NCI-H446 treated with DMSO at 0.1 percent for 48 hours (cell line): Measurements from ENCODE around the gene SPATA12.

Source experiments
- DNase-seq: peaks from one replicate; lab custom pipeline; 2025; lab: John Stamatoyannopoulos, UW

SPATA12 gene

GRCh38 chr3:57060089-57060821 is at the start of gene SPATA12:
Gene SPATA12, plus strand, starts transcription at chr3:57060664. Its CDS starts 13,031 bp downstream, at chr3:57073695.
- DNase-seq, result peak; percentile 20

DNA sequence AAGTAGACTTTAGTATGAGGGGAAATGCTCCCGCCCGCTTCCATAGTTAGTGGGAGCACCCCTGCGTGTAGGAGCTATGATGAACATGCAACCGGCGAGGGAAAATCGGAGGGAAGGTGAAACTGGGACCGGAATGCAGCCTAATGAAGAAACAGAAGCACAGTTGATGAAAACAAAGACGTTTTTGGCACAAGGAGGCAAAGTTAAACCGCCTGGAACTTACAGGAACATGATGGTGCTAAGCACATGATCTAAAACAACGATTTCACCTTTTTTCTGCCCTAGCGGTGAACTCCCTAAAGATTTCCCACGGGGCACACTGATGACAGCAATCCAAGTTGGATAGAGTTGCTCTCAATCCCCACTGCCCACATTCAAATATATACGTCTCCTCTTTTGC is 49.4 kb upstream of the SPATA12 start:
- no peak for DNase-seq

DNA sequence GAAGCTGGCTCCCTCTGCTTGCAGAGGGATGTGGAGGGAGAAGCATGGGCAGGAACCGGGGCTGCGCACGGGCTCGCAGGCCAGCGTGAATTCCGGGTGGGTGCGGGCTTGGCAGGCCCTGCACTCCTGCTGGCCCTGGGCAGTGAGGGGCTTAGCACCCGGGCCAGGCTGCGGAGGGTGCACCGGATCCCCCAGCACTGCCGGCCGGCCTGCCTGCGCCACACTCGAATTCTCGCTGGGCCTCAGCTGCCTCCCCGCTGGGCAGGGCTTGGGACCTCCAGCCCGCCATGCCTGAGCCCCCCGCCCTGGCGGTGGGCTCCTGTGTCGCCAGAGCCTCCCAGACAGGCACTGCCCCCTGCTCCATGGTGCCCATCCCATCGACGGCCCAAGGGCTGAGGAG is 47.6 kb upstream of the SPATA12 start:
- DNase-seq, result no peak

- no peak for DNase-seq
Observed at GRCh38 chr3:57015350-57015729, 45.1 kb upstream of the SPATA12 start.

DNA sequence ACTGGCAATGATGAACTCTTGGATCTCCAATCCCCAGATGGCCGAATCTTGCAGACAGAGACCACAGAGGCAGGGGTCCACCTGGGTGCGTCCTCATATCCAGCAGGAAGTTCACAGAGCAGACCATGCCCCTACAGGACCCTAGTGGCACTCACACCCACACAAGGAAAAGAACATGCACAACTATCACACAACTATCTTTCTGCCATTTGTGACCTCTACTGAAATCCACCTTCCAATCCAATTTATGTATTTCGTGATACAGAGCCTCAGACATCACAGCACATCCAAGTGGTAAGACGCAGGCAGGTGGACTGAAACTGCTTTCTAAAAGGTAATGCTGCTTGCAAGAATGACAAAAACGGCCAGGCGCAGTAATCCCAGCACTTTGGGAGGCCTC is 44.6 kb upstream of the SPATA12 start:
- no peak for DNase-seq

DNA sequence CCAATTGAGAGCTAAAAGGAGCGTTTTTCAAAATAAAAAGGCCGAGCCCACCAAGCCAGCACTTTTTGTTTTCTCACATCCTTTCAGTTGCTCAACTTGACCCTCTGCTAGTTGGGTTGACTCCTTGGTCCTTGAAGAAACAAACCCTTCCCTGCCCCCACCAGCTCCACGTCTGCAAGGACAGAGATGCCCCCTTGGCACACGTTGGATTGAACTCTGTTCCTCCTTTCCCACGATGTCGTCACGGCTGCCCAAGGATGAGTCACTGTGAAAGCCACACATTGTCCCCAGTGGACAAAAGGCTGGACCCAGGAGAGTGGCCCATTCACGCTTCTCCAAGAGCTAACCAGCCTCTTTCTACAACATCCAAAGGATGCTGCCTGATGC is 43.0 kb upstream of the SPATA12 start:
- no peak for DNase-seq

GRCh38 chr3:57018246-57018645 is 42.2 kb upstream of the SPATA12 start:
- no peak for DNase-seq

- DNase-seq, result no peak
Observed at GRCh38 chr3:57019057-57019456, 41.4 kb upstream of the SPATA12 start.

DNA sequence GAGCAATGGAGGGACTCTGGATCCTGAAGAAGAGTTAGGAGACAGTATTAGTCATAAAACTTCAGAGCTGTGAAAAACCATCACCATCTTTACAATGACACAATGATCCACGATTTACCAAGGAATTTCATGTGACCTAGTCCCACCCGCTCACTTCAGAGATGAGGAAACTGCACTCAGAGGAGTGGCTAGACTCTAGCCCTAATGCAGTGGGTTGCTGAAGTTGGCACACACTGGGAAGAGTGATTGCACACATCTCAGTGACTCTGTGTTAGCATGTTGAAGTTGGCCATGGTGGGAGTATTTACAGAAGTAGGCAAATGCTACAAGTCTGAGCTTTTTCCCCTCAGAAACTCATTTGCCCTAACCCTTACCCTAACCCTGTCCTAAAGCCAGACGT is 35.2 kb upstream of the SPATA12 start:
- DNase-seq, result no peak

- DNase-seq, result no peak
Observed at GRCh38 chr3:57026944-57027343, 33.5 kb upstream of the SPATA12 start.

- DNase-seq, result no peak
Observed at GRCh38 chr3:57029383-57029782, 31.1 kb upstream of the SPATA12 start.

DNA sequence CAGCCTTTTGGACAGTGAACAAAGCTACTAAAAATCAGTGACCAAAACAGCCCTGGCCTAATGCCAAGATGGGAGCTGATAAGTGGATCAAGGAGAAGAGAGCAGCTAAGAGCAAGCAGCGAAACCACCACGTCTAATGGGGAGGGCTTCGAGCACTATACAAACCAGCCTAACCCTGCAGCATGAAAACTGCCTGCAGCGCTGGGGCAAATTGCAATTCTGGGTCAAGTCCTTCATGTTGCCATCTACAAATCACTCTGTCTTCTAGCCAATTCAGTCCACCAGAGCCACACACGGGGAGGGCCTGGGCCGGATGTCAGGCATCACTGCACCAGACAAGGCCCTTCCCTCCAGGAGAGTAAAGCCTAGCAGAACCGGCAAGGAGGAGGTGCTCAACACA is 30.5 kb upstream of the SPATA12 start:
- DNase-seq, result no peak

- no peak for DNase-seq
Observed at GRCh38 chr3:57030721-57031120, 29.7 kb upstream of the SPATA12 start.

DNA sequence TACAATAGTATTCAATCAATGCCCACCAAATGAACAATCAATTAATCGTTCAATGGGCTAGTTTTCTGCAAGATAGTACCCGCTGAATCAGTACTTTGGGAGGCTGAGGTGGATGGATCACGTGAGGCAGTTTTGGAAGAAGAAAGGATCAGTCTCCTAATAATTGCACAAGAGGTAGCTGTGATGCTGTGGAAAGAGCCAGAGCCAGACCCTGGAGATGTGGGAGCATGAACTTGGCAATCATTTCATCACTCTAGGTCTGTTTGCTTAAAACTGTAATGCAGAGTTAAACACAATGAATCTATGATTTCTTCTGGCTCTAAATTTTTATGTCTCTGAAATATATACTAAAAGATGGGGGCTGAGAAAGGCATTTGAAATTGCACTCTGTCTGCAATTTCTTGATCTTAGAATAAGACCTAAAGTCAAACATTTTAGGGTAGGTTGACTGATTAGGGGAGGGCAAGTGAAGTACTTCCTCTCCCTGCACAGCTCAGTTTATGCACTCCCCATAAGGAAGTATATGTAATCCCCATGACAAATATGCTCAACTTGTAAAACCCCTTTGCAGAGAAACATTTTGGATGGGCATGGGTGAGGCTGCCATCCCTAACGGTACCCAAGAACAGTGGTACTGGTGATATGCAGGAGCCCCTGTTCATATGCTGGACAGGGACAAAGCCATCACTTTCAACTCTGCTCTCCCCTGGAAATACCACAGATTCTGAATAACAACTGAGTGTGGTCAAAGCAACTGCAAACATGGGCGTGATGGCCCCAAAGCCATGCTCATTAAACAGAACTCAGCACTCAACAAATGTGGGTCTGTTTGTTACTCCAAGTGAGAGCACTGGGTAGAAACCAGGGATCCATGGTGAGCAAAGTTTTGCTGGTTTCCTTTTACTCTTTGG is 28.6 kb upstream of the SPATA12 start:
- DNase-seq, result no peak

- no peak for DNase-seq
Observed at GRCh38 chr3:57036952-57037351, 23.5 kb upstream of the SPATA12 start.

DNA sequence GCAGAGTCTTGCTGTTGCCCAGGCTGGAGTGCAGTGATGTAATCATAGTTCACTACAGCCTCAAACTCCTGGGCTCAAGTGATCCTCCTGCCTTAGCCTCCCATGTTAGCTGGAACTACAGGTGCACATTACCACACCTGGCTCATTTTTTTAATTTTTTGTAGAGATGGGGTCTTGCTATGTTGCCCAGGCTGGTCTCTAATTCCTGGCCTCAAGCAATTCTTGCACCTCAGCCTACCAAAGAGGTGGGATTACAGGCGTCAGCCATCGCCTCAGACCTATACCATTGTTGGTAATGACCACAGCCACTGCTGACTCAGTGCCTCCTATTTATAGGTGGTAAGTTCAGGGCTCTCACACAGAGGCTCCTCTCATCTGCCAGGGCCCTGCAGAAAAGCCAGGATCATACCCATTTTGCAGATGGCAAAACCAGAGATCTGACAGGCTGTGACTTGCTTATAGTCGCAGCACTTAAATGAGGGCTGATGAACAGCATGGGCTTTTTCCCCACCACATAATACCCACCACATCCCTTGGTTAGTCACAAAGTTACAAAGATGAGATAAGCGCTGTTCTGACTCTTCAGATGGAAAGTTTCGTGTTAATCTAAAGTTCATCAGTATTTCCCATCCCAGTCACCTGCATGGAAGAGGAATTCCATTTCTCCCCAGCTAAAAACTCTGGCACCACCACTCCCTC is 21.8 kb upstream of the SPATA12 start:
- DNase-seq, result no peak

GRCh38 chr3:57041674-57042073 is 18.8 kb upstream of the SPATA12 start:
- no peak for DNase-seq

GRCh38 chr3:57043518-57043917 is 16.9 kb upstream of the SPATA12 start:
- no peak for DNase-seq

GRCh38 chr3:57046101-57046765 is 14.2 kb upstream of the SPATA12 start:
- DNase-seq, result no peak

DNA sequence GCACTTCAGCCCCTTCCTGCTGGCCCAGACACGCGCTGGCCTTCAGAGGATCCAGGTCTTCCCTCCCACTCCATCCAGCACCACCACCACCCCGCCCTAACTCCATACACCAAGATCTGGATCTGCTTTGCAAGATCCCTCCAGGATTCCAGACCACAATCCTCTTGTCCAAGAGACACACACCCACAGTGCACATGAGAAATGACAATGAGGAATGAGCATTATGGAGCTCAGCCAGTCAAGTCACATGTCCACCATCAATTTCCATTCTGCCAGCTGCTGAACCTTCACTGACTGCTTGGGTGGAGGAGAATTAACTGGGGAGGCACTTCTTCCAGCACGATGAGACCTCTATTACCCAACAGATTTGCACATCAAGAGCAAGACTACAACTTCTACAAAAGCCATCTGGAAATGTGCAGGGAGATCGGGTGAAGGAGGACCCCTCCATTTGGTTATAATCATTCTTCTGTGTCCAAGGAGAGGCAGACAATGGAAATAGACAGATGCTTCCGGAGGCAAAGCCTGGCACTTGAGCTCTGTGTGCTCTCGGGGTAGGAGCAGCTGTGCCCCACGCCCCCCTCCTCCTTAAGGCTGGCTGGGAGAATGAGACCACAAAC is 12.3 kb upstream of the SPATA12 start:
- DNase-seq, result peak; percentile 7

- no peak for DNase-seq
Observed at GRCh38 chr3:57048728-57049127, 11.7 kb upstream of the SPATA12 start.

DNA sequence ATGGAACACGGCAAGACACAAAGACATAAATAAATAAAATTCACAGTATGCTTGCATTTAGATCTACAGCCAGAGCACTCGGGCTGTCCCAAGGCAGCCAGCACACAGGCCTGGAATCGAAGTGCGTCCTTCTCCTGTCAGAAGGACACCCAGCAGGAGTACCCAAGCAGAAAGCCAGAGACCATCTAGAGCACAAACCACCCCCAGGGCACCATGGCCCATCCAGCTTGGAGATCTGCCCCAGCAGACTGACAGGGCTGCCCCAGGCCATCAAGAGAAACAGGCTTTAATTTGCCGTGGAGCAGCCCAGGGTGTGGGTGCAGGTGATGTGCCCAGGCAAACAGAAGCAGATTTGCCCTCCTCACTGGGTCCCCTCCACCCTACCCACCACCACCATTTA is 7.8 kb upstream of the SPATA12 start:
- no peak for DNase-seq
